Mesothelial cell of epicardium (in vitro differentiated cells): ENCODE results near the gene ARL3. TPM values are rescaled to one million over a fixed set of nuclear protein-coding genes. Genes with fewer than 3 reads are reported as not detected.

ENCODE experiments used
- DNase-seq, 2 experiments: peaks; one replicate each; pipeline ENCODE4 v3.0.0; 2021; ENCODE audit warnings: low spot score in 2 of 2; ENCODE audit not compliant: unreplicated experiment in 2 of 2
- H3K27ac Mint-ChIP-seq: 2 replicates; pipeline ENCODE4 v1.8.0; 2021; ENCODE audit warnings: mixed read lengths
- H3K27me3 Mint-ChIP-seq: 2 replicates; pipeline ENCODE4 v1.8.0; 2021; ENCODE audit warnings: low read depth, mixed read lengths
- H3K36me3 Mint-ChIP-seq: 2 replicates; pipeline ENCODE4 v1.8.0; 2021; ENCODE audit warnings: mixed read lengths
- H3K4me1 Mint-ChIP-seq: 2 replicates; pipeline ENCODE4 v1.8.0; 2021; ENCODE audit warnings: mixed read lengths
- H3K4me3 Mint-ChIP-seq: 2 replicates; pipeline ENCODE4 v1.8.0; 2021; ENCODE audit warnings: mild to moderate bottlenecking, moderate library complexity, mixed read lengths
- H3K9me3 Mint-ChIP-seq: 2 replicates; pipeline ENCODE4 v1.8.0; 2021; ENCODE audit warnings: mixed read lengths
- CTCF ChIP-seq: fragments of 200-600 bp; sonication (generic); IDR thresholded peaks from one replicate; pipeline ENCODE4 v1.5.0; 2021; ENCODE audit warnings: antibody characterized with exemption; ENCODE audit not compliant: unreplicated experiment
- total RNA-seq: library from RNA; stranded (reverse); gene quantifications from 3 replicates; pipeline ENCODE4 v1.2.1, GENCODE V29; 2021

The ARL3 gene
- total RNA-seq, 1 donor from 2014 or later = 13.9 TPM

- TF ChIP-seq CTCF = no peak
- peaks cover 55% of the 10 kb centered on the region for H3K4me1 Mint-ChIP-seq
- no peak for DNase-seq
- H3K4me3 Mint-ChIP-seq = no peak overlapping the region
- peak overlapping the region; percentile 85 for H3K27ac Mint-ChIP-seq
- H3K36me3 Mint-ChIP-seq = peaks cover 3% of the 10 kb centered on the region
- H3K27me3 Mint-ChIP-seq = no peaks in the 10 kb centered on the region
- H3K9me3 Mint-ChIP-seq = no peaks in the 10 kb centered on the region
These were observed 79.5 kb downstream of the ARL3 start for GRCh38 chr10:102634686-102635085.

GRCh38 chr10:102633848-102634247 is 80.3 kb downstream of the ARL3 start:
- peaks cover 3% of the 10 kb centered on the region for H3K36me3 Mint-ChIP-seq
- no peak for DNase-seq
- H3K4me3 Mint-ChIP-seq = no peak overlapping the region
- H3K9me3 Mint-ChIP-seq = no peaks in the 10 kb centered on the region
- peaks cover 59% of the 10 kb centered on the region for H3K4me1 Mint-ChIP-seq
- TF ChIP-seq CTCF = no peak
- no peaks in the 10 kb centered on the region for H3K27me3 Mint-ChIP-seq
- H3K27ac Mint-ChIP-seq = peak overlapping the region; percentile 86

GRCh38 chr10:102633287-102633686 is 80.9 kb downstream of the ARL3 start:
- Mint-ChIP-seq H3K27ac (peak overlapping the region; percentile 86), H3K27me3 (no peaks in the 10 kb centered on the region), H3K4me1 (peaks cover 64% of the 10 kb centered on the region), H3K36me3 (peaks cover 3% of the 10 kb centered on the region), H3K4me3 (no peak overlapping the region), H3K9me3 (no peaks in the 10 kb centered on the region)
- DNase-seq = no peak
- no peak for TF ChIP-seq CTCF

- Mint-ChIP-seq H3K27ac (peak overlapping the region; percentile 86), H3K4me1 (peaks cover 71% of the 10 kb centered on the region), H3K4me3 (no peak overlapping the region), H3K27me3 (no peaks in the 10 kb centered on the region), H3K9me3 (no peaks in the 10 kb centered on the region), H3K36me3 (peaks cover 3% of the 10 kb centered on the region)
- no peak for TF ChIP-seq CTCF
- no peak for DNase-seq
These were observed 81.6 kb downstream of the ARL3 start for GRCh38 chr10:102632394-102633111.

- DNase-seq = no peak
- peaks cover 78% of the 10 kb centered on the region for H3K4me1 Mint-ChIP-seq
- no peak overlapping the region for H3K4me3 Mint-ChIP-seq
- H3K9me3 Mint-ChIP-seq = no peaks in the 10 kb centered on the region
- no peaks in the 10 kb centered on the region for H3K27me3 Mint-ChIP-seq
- TF ChIP-seq CTCF = no peak
- peaks cover 3% of the 10 kb centered on the region for H3K36me3 Mint-ChIP-seq
- peak overlapping the region; percentile 100 for H3K27ac Mint-ChIP-seq
These were observed 82.4 kb downstream of the ARL3 start for GRCh38 chr10:102631525-102632393.
